GM13976 (cell line): ENCODE results near the gene PIGH.

Source experiments
- DNase-seq: peaks from one replicate; pipeline ENCODE4 v3.0.0; 2012; ENCODE audit warnings: low spot score
- CTCF ChIP-seq: IDR thresholded peaks from 2 replicates; pipeline ENCODE4 v1.5.1; 2012; ENCODE audit warnings: borderline replicate concordance, mild to moderate bottlenecking; ENCODE audit not compliant: insufficient read depth; ENCODE audit errors: extremely low read depth, missing control alignments, control extremely low read depth
- in situ Hi-C: fragments of 300-500 bp; cut with MboI; formaldehyde crosslinking; loops from one replicate; pipeline ENCODE4 v1.12.0; 2022; ENCODE audit warnings: low sequenced_read_pairs, mixed read lengths, inconsistent platforms; ENCODE audit not compliant: unreplicated experiment

The PIGH gene

GRCh38 chr14:67571275-67571990 lies 28.6 kb downstream of the PIGH start:
- in situ Hi-C loops, result no loop called here
- peak; percentile 83 for DNase-seq
- peak; percentile 90 for TF ChIP-seq CTCF

DNA sequence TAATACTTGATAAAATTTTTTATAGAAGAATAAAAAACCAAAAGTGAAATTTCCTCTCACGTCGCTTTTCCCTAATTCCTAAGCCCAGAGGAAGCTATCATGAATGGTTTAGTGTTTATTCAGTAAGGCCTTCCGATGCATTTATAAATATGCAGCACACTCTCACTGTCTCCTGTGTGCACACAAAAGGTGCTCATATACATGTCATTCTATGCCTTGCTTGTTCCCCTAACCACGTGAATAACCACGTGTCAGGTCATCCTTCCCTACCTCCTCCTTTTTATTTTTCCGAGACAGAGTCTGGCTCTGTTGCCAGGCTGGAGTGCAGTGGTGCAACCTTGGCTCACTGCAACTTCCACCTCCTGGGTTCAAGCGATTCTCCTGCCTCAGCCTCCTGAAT lies 29.6 kb downstream of the PIGH start:
- in situ Hi-C loops, result no loop called here
- no peak for TF ChIP-seq CTCF
- no peak for DNase-seq

DNA sequence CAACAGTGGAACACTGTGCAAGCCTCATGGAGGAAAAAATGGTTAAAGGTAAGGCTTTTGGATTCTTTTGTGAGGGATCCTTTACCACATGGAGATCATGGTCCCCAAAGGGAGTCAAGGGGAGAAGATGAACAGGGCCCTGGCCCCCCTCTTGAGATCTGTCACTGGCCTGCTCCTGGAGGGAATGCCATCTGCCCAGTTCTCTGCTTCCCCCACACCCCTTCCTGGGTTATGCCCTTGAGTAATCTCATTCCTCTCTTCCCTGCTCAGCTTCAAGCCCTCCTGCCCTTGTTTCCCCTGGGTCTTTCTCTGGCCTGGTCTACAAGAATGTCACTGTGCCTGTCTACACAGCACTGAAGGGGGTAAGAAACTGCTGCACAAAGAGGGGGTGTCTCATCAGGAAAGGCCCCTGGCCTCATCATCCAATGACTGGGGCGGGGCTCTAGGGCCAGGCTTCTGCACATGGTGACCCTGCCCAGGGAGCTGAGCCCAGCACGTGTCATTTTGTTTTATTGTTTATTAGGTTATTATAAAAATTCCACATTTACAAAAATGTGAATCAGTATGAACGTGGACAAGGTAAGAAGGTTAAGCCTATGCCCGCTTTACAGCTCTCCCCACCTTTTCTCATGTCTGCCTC lies 30.3 kb downstream of the PIGH start:
- no peak for TF ChIP-seq CTCF
- in situ Hi-C loops, result no loop called here
- no peak for DNase-seq

DNA sequence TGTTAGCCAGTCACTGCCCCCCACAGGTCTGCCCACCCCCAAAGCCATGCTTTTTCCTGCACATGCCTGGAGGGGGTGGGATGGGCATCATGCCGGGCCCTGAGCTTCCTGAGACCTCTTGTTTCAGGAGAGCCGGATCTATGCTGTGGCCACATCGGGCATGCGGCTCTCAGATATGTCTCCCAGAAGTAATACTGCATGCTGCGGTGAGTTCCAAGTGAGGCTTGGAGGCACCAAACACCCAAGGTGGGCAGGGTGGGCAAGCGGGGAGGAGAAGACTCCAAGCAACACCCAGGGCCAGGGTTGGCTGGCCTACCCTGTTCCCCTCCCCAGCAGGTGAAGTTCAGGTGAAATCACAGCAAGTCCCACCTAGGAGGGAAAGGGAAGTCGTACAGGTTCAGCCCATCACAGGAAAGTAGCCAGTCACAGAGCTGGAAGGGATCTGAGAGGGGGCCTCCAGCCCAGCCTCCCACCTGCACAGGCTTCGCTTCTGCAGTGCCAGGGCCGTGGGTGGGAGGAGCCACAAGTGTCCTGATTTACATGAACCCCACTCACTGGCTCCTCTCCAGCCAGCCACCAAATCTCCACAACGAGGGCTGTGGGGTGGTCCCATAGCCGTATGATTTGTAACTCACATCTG lies 30.9 kb downstream of the PIGH start:
- in situ Hi-C loops, result no loop called here
- no peak for DNase-seq
- TF ChIP-seq CTCF, result no peak

- no peak for TF ChIP-seq CTCF
- DNase-seq, result no peak
- in situ Hi-C loops, result no loop called here
Observed at GRCh38 chr14:67567654-67568053, 32.4 kb downstream of the PIGH start.

GRCh38 chr14:67566908-67567307 lies 33.2 kb downstream of the PIGH start:
- in situ Hi-C loops, result no loop called here

More at GRCh38 chr14:67566908-67567307, 33.2 kb downstream of the PIGH start:
- no peak for TF ChIP-seq CTCF
- DNase-seq, result no peak
